Aorta (tissue), 5 donors: Measurements from ENCODE around the gene DNAI2. TPM values are rescaled to one million over a fixed set of nuclear protein-coding genes. Genes with fewer than 3 reads are reported as not detected.

Source experiments
- ATAC-seq: fragments of 200-7000 bp; cut with Tn5 transposase; one replicate; pipeline ENCODE4 v1.9.1; 2022; ENCODE audit warnings: moderate library complexity; ENCODE audit not compliant: low FRiP score
- DNase-seq, 2 donors: peaks; one replicate each; pipeline ENCODE4 v3.0.0-alpha.2; 2020
- H3K27ac ChIP-seq, 2 donors: one replicate each; pipeline ENCODE4 v1.5.1; 2013; ENCODE audit warnings: low read length in 2 of 2, mild to moderate bottlenecking in 2 of 2, moderate library complexity in 2 of 2, control low read depth in 1 of 2, inconsistent platforms in 1 of 2, low read depth in 1 of 2
- H3K27me3 ChIP-seq, 2 donors: one replicate each; pipeline ENCODE4 v1.6.1; 2013; ENCODE audit warnings: control low read depth in 1 of 2, low read length in 1 of 2, mild to moderate bottlenecking in 1 of 2, moderate library complexity in 1 of 2; ENCODE audit not compliant: insufficient read depth in 2 of 2, control insufficient read depth in 1 of 2
- H3K36me3 ChIP-seq, 2 donors: one replicate each; pipeline ENCODE4 v1.6.1; 2013; ENCODE audit warnings: control low read depth in 1 of 2, low read length in 1 of 2, mild to moderate bottlenecking in 1 of 2; ENCODE audit not compliant: insufficient read depth in 2 of 2, control insufficient read depth in 1 of 2
- H3K4me1 ChIP-seq, 2 donors: one replicate each; pipeline ENCODE4 v1.6.1; 2013; ENCODE audit warnings: low read length in 2 of 2, control low read depth in 1 of 2, mild to moderate bottlenecking in 1 of 2, moderate library complexity in 1 of 2; ENCODE audit not compliant: insufficient read depth in 2 of 2, control insufficient read depth in 1 of 2
- H3K4me3 ChIP-seq, 2 donors: one replicate each; pipeline ENCODE4 v1.5.1; 2013; ENCODE audit warnings: low read length in 2 of 2, control low read depth in 1 of 2, mild to moderate bottlenecking in 1 of 2
- H3K9me3 ChIP-seq: one replicate; pipeline ENCODE4 v1.6.1; 2013; ENCODE audit warnings: mild to moderate bottlenecking, low read length; ENCODE audit not compliant: control insufficient read depth
- WGBS, 2 donors: extraction: QIAGEN DNeasy Blood & Tissue Kit; methylation state at CpG; one replicate each; pipeline ENCODE4 v1.1.7; 2013; 5-methylcytosine and 5-hydroxymethylcytosine counted together
- intact Hi-C, 2 donors: fragments of 100-400 bp; cut with DNase I; formaldehyde crosslinking; loops; one replicate each; pipeline versions ENCODE4 v1.14.2 to v1.15.0; 2022
- long read RNA-seq, 2 donors: library from polyadenylated mRNA; unstranded; transcript quantifications; one replicate each; pipeline ENCODE4 v2.0.0, GENCODE V29; 2020 to 2021
- polyA plus RNA-seq, 2 donors: library from polyadenylated mRNA; stranded (reverse); fragments of 200-250 nt; gene quantifications; one replicate each; pipeline ENCODE4 v1.2.3, GENCODE V29; 2013
- total RNA-seq, 2 donors: library from RNA; stranded (reverse); fragmentation: NEBNext Ultra II Directional; extraction: Animal tissue kit (Norgen Biotek cat#: 25700); gene quantifications; one replicate each; pipeline ENCODE4 v1.2.1, GENCODE V29; 2021
- donor health status: healthy with polysubstance abuse.
- donor health status: Bipolar disorder and iron deficiency.
- donor health status: DM: no; HTN: no; CAD: no.
- donor health status: DM: no; HTN: no; CAD: no.
- donor health status: DM: yes; HTN: yes; CAD: no.

DNAI2 gene, protein sequence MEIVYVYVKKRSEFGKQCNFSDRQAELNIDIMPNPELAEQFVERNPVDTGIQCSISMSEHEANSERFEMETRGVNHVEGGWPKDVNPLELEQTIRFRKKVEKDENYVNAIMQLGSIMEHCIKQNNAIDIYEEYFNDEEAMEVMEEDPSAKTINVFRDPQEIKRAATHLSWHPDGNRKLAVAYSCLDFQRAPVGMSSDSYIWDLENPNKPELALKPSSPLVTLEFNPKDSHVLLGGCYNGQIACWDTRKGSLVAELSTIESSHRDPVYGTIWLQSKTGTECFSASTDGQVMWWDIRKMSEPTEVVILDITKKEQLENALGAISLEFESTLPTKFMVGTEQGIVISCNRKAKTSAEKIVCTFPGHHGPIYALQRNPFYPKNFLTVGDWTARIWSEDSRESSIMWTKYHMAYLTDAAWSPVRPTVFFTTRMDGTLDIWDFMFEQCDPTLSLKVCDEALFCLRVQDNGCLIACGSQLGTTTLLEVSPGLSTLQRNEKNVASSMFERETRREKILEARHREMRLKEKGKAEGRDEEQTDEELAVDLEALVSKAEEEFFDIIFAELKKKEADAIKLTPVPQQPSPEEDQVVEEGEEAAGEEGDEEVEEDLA
- not detected for total RNA-seq
- polyA plus RNA-seq = not detected
- long read RNA-seq, donor 1 = 0 reads
- long read RNA-seq, donor 2 = 0 reads

DNA sequence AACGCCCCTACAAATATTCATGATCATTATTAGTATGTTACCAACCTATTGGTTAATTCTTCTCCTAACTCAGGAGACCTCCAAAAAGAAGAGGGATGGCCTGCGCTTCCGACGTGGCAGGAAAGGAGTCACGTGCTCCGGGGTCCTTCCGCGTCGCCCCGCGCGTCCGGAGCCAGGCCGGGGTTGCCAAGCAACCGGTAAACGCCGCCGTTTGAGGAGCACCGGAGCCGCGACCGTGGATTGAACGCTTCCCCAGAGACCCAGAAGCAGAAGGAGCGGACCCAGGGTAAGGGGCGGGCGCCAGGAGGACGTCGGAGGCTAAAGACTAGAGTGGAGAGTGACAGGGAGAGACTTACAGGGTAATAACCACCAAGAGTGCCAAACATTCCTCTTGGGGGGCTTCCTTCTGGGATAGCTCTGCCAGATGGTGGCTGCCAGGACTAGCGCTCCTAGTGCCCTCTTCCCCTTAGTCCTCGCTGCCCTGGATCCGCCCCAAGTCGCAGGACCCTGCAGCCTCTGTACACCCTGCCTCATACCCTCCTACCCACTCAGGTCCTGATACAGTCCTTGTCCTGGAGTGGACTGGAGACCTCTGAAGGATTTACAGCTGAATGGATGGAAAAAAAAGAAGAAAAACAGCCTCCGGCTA lies at the start of gene DNAI2:
Gene DNAI2, plus strand, starts transcription at position 175 of the 649 bp plus-strand sequence. CDS start 7,584 bp downstream, outside the sequence.
- ATAC-seq (no peak), DNase-seq (peak in 1 of 2 donors; percentile 82)
- H3K27me3 ChIP-seq = peaks cover 0 to 3% of the 10 kb centered on the region in 2 donors
- no peaks in the 10 kb centered on the region for H3K36me3 ChIP-seq
- H3K4me3 ChIP-seq = no peak within 1 kb of the TSS
- no peak within 1 kb of the TSS for H3K27ac ChIP-seq
- intact Hi-C loops = no loop called here
- H3K9me3 ChIP-seq = no peaks in the 10 kb centered on the region
- 14 to 16% methylated on average over 33 of the region's 33 CpGs for WGBS, 2 donors
- H3K4me1 ChIP-seq = no peaks in the 10 kb centered on the region

DNA sequence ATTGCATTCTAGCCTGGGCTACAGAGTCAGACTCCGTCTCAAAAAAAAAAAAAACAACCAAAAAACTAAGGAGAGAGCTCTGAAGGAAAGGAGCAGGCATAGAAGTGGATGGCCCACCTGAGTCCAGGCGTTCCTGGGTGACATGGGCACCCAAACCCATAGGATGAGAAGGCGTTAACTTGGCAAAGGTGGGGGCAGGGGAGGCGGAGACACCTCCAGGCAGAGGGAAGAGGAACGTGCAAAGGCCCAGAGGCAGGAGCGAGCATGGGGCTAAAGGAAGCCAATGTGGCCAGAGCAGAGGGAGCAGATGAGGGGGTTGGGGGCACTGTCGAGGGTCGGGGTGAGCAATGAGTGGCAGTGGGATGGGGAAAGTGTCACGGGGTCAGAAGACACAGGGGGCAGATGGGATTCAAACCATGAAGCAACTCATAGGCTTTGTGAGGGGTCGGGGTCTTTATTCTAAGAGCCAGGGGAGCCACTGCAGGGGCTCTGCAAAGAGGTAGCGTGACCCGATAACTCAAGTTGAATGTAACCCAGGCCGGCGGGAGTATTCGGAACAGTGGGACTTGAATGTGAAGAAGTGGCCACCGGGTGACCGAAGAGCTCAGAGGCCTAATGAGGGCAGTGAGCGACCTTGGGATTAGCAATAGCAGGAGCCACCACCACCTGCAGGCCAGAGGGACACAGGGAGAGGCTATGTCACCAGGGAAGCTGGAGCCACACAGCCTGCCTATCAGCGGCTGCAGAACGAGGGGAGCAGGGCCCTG lies 48.9 kb upstream of the DNAI2 start:
- intact Hi-C loops = no loop called here
- Histone ChIP-seq H3K9me3 (no peaks in the 10 kb centered on the region), H3K4me3 (no peak overlapping the region), H3K36me3 (no peaks in the 10 kb centered on the region), H3K4me1 (no peaks in the 10 kb centered on the region), H3K27me3 (no peaks in the 10 kb centered on the region), H3K27ac (no peak overlapping the region)
- 92 to 93% methylated on average over 20 of the region's 20 CpGs for WGBS, 2 donors
- DNase-seq (no peak), ATAC-seq (no peak)

DNA sequence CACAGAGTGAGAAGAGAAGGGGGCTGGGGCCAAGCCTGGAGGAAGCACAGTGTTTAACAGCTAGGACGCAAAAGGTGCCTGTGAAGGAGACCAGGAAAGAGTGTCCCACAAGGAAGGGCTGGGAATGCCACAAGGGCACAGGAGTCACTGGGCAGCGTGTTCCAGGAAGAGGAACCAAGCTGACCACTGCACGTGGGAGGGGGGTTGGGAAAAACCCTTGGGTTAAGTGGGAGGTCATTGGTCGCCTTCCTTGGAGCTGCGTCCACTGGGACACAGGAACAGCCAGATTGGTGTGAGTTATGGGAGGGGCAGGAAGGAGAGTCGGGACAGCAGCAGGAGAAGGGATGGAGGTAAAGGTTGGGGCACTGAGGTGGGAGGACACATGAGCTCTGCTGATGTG lies 47.8 kb upstream of the DNAI2 start:
- DNase-seq = no peak
- no peak overlapping the region for H3K27ac ChIP-seq
- no peak for ATAC-seq
- peaks cover 0 to 2% of the 10 kb centered on the region in 2 donors for H3K36me3 ChIP-seq
- no peaks in the 10 kb centered on the region for H3K4me1 ChIP-seq
- H3K27me3 ChIP-seq = no peaks in the 10 kb centered on the region
- intact Hi-C loops = no loop called here
- 84 to 85% methylated on average over 6 of the region's 6 CpGs for WGBS, 2 donors
- no peaks in the 10 kb centered on the region for H3K9me3 ChIP-seq
- H3K4me3 ChIP-seq = no peak overlapping the region

DNA sequence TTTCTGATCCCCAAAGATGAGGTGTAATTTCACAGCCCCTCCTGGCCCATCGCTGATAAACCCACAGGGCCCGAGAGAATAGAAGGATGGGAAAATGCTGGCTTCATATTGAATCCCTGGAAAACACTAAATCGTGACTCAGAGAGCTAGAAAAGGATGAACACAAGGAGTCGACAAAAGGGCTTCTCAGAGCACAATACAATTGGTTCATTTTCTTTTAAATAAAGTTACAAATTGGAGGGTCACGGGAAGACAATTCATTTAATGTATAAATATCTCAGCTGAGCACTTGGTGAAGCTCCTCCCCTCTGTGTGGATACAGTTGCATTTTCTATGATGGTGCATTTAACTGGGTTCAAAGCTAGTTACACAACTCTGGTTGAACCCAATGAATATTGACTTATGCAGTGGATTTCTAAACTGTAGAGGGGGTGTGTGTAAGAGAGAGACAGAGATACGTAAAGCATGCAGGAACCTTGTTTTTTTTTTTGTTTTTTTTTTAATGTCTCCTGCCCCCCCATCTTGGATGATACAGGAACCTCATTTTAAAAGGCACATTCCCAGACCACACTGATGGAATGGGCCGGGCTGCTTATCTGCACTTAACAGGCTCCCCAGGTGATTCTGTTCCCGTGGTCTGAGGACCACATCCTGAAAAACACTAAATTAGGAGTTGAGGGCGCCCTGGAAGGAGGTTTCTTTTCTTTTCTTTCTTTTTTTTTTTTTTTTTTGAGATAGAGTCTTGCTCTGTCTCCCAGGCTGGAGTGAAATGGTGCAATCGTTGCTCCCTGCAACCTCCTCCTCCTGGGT lies 46.6 kb upstream of the DNAI2 start:
- Histone ChIP-seq H3K27me3 (no peaks in the 10 kb centered on the region), H3K36me3 (peaks cover 0 to 2% of the 10 kb centered on the region in 2 donors), H3K4me1 (no peaks in the 10 kb centered on the region), H3K4me3 (no peak overlapping the region), H3K9me3 (no peaks in the 10 kb centered on the region), H3K27ac (no peak overlapping the region)
- WGBS, 2 donors = 88 to 92% methylated on average over 10 of the region's 10 CpGs
- intact Hi-C loops = no loop called here
- DNase-seq (no peak), ATAC-seq (no peak)

DNA sequence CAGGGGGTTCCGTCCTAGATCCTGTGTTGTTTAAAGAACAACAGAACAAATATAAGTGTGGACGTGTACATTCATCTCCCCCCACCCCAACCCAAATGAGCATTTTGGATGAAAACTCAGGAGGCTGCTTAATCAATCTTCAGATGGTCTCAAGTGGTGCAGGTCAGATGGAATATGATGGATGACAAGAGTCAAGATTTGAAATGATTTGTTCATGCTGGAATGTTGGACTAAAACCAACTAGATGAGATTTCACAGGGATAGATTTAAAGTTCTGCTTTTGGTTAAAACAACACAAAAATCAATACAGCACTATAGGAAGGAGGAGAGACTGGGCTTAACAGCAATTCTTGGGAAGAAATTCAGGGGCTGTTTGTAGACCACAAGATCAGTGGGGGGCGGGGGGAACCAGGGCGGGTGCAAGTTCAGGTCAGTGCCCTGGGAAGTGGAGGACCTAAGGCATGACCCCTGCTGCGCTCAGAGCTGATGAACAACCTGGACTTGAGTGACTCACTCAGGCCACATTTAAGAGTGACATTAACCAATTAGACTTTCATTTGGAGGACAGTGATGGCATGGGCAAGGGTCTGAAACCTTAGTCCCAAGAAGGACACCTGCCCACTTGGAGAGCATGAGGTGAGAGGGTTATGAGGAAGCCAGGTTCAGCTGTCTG lies 45.6 kb upstream of the DNAI2 start:
- no peaks in the 10 kb centered on the region for H3K9me3 ChIP-seq
- intact Hi-C loops = no loop called here
- H3K4me3 ChIP-seq = no peak overlapping the region
- H3K4me1 ChIP-seq = no peaks in the 10 kb centered on the region
- WGBS, 2 donors = 79 to 82% methylated on average over 5 of the region's 5 CpGs
- ATAC-seq (no peak), DNase-seq (no peak)
- H3K36me3 ChIP-seq = peaks cover 0 to 2% of the 10 kb centered on the region in 2 donors
- H3K27ac ChIP-seq = no peak overlapping the region
- no peaks in the 10 kb centered on the region for H3K27me3 ChIP-seq

DNA sequence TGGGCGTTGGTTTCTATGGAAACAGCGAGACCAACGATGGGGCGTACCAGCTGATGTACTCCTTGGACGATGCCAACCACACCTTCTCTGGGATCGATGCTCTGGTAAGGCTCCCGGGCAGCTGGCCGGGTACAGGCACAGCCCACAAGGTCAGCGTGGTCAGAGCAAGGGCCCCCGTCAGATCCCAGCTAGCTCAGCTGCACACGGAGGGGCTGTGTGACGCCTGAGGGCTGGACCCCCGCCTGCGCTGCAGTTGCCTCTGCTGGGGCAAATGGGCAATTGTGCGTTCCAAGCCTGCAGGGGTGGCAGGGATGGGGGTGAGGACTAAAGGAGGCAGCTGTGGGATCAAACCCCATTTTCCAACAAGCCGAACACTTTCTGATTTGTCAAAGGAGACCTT lies 43.1 kb upstream of the DNAI2 start:
- Histone ChIP-seq H3K4me1 (no peaks in the 10 kb centered on the region), H3K9me3 (no peaks in the 10 kb centered on the region), H3K36me3 (peaks cover 0 to 2% of the 10 kb centered on the region in 2 donors), H3K27me3 (no peaks in the 10 kb centered on the region), H3K4me3 (no peak overlapping the region), H3K27ac (no peak overlapping the region)
- intact Hi-C loops = no loop called here
- DNase-seq (no peak), ATAC-seq (no peak)
- 91 to 93% methylated on average over 16 of the region's 16 CpGs for WGBS, 2 donors

DNA sequence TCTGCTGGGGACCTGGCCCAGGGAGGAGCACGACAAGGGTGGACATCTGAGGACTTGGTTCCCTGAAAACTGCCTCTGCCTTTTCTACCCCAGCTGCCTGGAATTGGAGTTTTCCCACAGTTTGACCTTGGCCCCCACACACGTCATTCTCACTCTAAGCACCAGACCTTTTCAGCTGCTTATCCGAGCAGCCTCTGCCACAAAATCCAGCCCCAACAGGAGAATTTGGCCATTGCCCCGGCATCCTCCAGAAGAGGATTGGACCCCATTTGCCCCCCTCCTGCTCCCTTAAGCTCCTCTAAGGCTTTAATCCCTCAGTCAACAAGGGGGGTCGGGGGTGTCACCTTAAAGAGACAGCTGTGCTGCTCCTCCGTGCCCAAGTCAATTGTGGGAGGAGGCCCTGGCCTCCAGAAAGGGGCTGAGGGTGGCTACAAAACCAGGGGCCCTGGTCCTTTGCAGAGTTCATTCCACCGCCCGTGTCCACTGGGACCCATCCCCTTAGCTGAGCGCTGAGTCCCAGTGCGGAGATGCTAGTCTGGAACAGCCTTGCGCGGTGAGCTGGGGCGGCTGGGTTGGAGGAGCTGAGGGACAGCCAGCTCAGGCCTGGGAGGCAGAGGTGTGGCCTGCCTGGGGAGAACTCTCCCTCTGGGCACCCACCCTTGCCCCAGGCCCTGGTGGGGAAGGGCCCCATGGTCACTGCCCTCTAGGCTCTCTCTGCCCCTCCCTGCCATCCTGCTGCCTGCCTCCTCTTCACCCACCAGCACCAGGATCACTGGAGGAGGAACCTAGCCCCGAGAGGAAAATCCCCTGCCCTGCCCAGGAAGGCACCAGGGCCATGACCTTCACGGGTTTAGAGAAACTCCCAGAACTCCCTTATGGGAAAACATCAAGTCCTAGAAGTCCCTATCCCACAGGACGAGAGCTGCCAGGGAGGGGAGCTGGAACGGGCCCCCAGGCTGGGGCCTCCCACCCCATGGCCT lies 41.8 kb upstream of the DNAI2 start:
- H3K36me3 ChIP-seq = peaks cover 0 to 2% of the 10 kb centered on the region in 2 donors
- ATAC-seq = no peak
- WGBS, 2 donors = 87 to 90% methylated on average over 17 of the region's 17 CpGs
- no peaks in the 10 kb centered on the region for H3K9me3 ChIP-seq
- no peak overlapping the region for H3K27ac ChIP-seq
- DNase-seq = no peak
- no peaks in the 10 kb centered on the region for H3K27me3 ChIP-seq
- no peaks in the 10 kb centered on the region for H3K4me1 ChIP-seq
- intact Hi-C loops = no loop called here
- no peak overlapping the region for H3K4me3 ChIP-seq
